Measurements from ENCODE around the gene RUVBL2. TPM values are rescaled to one million over a fixed set of nuclear protein-coding genes. Genes with fewer than 3 reads are reported as not detected.
A peak's percentile ranks its signal among the peaks of the same experiment; 100 is the strongest.

The RUVBL2 gene
- total RNA-seq, 1 donor = 119 TPM

DNA sequence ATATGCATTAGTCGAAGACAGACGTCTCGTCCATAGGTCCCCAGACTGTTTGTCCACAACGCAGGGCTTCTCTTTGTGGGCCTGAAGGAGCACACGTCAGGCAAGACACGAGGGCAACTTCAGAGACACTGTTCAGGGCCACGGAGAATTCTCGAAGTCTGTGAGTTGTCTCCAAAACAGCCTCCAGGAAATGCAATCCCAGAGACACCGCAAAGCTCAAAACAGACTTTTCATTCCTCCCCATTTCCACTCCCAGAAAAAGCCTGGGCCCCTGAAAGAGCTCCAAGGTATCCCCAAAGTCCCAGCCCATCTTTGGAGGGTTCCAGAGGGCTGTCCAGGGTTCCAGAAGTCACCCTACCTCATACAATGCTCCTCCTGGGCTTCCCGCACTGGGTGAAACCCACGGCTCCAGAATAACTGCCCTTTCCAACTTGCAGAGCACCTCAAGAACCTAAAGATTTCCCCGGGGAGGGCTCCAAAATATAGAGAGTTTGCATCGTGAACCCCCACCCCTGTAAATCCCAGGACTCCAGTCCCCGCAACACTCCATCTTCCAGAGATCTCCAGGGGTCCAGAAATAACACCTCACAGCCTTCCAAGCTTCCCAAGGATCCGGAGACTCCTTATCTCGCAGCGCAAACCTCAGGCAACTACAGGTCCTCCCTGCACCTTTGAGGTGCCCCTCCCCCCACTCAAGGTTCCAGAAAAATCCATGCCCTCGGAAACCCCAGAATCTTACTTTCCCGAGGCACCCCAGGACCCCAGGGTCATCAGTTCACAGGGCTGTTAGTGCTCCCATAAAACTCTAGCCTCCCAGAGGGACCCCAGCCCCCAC lies 29.3 kb upstream of the RUVBL2 start:
- TF ChIP-seq, protein P1, sequence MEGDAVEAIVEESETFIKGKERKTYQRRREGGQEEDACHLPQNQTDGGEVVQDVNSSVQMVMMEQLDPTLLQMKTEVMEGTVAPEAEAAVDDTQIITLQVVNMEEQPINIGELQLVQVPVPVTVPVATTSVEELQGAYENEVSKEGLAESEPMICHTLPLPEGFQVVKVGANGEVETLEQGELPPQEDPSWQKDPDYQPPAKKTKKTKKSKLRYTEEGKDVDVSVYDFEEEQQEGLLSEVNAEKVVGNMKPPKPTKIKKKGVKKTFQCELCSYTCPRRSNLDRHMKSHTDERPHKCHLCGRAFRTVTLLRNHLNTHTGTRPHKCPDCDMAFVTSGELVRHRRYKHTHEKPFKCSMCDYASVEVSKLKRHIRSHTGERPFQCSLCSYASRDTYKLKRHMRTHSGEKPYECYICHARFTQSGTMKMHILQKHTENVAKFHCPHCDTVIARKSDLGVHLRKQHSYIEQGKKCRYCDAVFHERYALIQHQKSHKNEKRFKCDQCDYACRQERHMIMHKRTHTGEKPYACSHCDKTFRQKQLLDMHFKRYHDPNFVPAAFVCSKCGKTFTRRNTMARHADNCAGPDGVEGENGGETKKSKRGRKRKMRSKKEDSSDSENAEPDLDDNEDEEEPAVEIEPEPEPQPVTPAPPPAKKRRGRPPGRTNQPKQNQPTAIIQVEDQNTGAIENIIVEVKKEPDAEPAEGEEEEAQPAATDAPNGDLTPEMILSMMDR (IDR thresholded peaks at IDR 0.05; ENCODE audit: insufficient read depth, low read length) = no peak
- H3K4me3 ChIP-seq (ENCODE audit: low read depth, low read length) = peak overlapping the region; percentile 64
- peak; percentile 72 for DNase-seq (ENCODE audit: low read depth)

DNA sequence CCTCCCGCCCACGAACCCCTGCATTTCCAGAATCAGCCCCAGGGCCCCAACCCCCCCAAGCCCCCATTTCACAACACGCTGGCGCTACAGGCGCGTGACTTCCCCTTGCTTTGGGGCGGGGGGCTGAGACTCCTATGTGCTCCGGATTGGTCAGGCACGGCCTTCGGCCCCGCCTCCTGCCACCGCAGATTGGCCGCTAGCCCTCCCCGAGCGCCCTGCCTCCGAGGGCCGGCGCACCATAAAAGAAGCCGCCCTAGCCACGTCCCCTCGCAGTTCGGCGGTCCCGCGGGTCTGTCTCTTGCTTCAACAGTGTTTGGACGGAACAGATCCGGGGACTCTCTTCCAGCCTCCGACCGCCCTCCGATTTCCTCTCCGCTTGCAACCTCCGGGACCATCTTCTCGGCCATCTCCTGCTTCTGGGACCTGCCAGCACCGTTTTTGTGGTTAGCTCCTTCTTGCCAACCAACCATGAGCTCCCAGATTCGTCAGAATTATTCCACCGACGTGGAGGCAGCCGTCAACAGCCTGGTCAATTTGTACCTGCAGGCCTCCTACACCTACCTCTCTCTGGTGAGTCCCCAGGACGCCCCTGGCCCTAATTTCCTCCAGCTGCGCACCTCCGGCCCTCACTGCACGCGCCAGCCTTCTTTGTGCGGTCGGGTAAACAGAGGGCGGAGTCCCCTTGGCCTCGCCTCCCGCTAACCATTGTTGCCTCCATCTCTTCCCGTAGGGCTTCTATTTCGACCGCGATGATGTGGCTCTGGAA lies 28.5 kb upstream of the RUVBL2 start, which contains the start of gene FTL:
Gene FTL, plus strand, starts transcription at position 270 of the 766 bp plus-strand sequence. Its CDS starts 199 bp downstream, at position 469.
- TF ChIP-seq, protein P1 (IDR thresholded peaks at IDR 0.05; ENCODE audit: insufficient read depth, low read length) = no peak
- peak within 1 kb of the TSS; percentile 99 for H3K4me3 ChIP-seq (ENCODE audit: low read depth, low read length)
- DNase-seq (ENCODE audit: low read depth) = peak; percentile 96

GRCh38 chr19:48965806-48966540 lies 27.7 kb upstream of the RUVBL2 start:
- DNase-seq (ENCODE audit: low read depth) = peak; percentile 79
- H3K4me3 ChIP-seq (ENCODE audit: low read depth, low read length) = peak overlapping the region; percentile 99
- TF ChIP-seq, protein P1 (IDR thresholded peaks at IDR 0.05; ENCODE audit: insufficient read depth, low read length) = no peak

GRCh38 chr19:48966541-48967345 lies 26.9 kb upstream of the RUVBL2 start:
- peak; percentile 22 for DNase-seq (ENCODE audit: low read depth)
- TF ChIP-seq, protein P1 (IDR thresholded peaks at IDR 0.05; ENCODE audit: insufficient read depth, low read length) = no peak
- peak overlapping the region; percentile 99 for H3K4me3 ChIP-seq (ENCODE audit: low read depth, low read length)

DNA sequence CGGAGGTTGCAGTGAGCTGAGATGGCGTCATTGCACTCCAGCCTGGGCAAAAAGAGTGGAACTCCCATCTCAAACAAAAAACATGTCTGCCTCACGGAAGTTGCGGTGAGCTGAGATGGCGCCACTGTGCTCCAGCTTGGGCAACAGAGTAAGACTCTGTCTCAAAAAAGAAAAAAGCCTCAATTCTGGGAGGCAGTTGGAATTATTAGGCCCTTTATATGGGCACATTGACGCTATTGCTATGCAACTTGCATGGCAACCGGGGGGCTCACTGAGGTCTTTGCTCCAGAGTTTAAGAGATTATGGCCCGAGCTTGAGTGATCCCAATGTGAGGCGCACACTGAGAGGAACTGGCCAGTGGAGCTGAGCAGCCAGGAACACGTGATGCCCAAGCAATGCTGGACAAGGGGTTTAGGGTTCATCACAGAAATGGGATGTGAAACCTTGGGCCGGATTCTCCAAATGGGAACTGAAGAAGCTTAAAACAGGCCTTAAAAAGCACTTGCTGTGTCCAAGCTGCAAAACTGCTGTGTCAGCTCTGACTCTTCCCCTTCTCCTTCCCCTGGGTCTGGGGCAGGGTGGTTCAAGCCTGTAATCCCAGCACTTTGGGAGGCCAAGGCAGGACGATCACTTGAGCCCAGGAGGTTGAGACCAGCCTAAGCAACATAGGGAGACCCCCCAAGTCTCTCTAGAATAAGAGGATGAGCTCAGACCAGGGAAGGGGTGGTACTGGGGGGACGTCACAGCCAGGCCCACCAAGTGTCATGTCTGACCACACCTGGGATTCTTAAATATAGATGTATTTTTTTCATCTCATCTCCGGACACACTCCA lies 26.1 kb upstream of the RUVBL2 start:
- peak; percentile 87 for DNase-seq (ENCODE audit: low read depth)
- TF ChIP-seq, protein P1 (IDR thresholded peaks at IDR 0.05; ENCODE audit: insufficient read depth, low read length) = no peak
- H3K4me3 ChIP-seq (ENCODE audit: low read depth, low read length) = peak overlapping the region; percentile 99
